Thoracic aorta (tissue), 2 donors: ENCODE results near the gene SHROOM2. TPM values are rescaled to one million over a fixed set of nuclear protein-coding genes. Genes with fewer than 3 reads are reported as not detected.

Experiments used
- ATAC-seq: fragments of 150-250 bp; one replicate; pipeline ENCODE4 v1.8.0; 2017; ENCODE audit warnings: low read depth; ENCODE audit not compliant: insufficient number of reproducible peaks, low FRiP score
- DNase-seq: peaks from one replicate; pipeline ENCODE4 v3.0.0-alpha.2; 2020; ENCODE audit warnings: low spot score
- H3K27ac ChIP-seq, 2 donors: fragments of 200-600 bp; sonication (generic); 1 replicate in 1 of 2; 2 replicates in 1 of 2; pipeline ENCODE4 v1.5.1; 2016; ENCODE audit warnings: mild to moderate bottlenecking in 2 of 2, moderate library complexity in 2 of 2
- H3K27me3 ChIP-seq: fragments of 200-600 bp; sonication (generic); replicated peaks from 2 replicates; pipeline ENCODE4 v1.6.0; 2016; ENCODE audit warnings: mild to moderate bottlenecking; ENCODE audit not compliant: insufficient read depth
- H3K36me3 ChIP-seq: fragments of 200-600 bp; sonication (generic); one replicate; pipeline ENCODE4 v1.5.1; 2016
- H3K4me1 ChIP-seq, 2 donors: fragments of 200-600 bp; sonication (generic); 1 replicate in 1 of 2; 2 replicates in 1 of 2; pipeline versions ENCODE4 v1.5.1 to v1.6.0; 2016; ENCODE audit warnings: low read depth in 2 of 2, mild to moderate bottlenecking in 1 of 2; ENCODE audit not compliant: control insufficient read depth in 1 of 2
- H3K4me3 ChIP-seq: fragments of 200-600 bp; sonication (generic); 2 replicates; pipeline ENCODE4 v1.5.1; 2016; ENCODE audit warnings: mild to moderate bottlenecking
- H3K9me3 ChIP-seq: fragments of 200-600 bp; sonication (generic); 2 replicates; pipeline ENCODE4 v1.5.1; 2016
- total RNA-seq, 2 donors: library from RNA; depleted of rRNA; stranded (reverse); fragments of >200 nt; gene quantifications; one replicate each; pipeline versions ENCODE4 v1.1.0 to v1.2.3, GENCODE V29; 2016
- TF ChIP-seq, protein P1 (sequence below): fragments of 200-600 bp; sonication (generic); IDR thresholded peaks from one replicate; pipeline ENCODE4 v1.5.1; 2019; ENCODE audit warnings: antibody characterized with exemption

SHROOM2 gene
- total RNA-seq, 2 donors from 2014 or later = 2.0 TPM

DNA sequence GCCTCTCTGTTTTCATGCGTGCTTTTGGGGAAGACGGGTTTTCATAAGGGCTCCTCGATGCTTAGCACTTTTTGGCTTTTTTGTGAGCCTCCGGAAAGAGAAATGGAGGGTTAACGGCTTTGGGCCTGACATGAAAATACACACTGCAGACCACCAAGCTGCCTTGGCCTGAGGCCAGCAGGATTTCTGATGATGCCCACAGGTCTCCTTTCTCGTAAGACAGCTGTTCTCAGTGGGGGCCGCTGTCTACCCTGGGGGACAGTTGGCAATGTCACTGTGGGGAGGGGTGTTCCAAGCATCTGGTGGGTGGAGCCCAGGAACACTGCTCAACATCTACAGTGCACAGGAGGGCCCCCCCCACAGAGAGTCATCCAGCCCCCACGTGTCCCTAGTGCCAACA is 151.5 kb downstream of the SHROOM2 start:
- DNase-seq (no peak), ATAC-seq (no peak)
- Histone ChIP-seq H3K4me1 (no peaks in the 10 kb centered on the region), H3K36me3 (no peaks in the 10 kb centered on the region), H3K27ac (no peak overlapping the region), H3K9me3 (no peaks in the 10 kb centered on the region), H3K4me3 (no peak overlapping the region), H3K27me3 (no peaks in the 10 kb centered on the region)
- TF ChIP-seq, protein P1, sequence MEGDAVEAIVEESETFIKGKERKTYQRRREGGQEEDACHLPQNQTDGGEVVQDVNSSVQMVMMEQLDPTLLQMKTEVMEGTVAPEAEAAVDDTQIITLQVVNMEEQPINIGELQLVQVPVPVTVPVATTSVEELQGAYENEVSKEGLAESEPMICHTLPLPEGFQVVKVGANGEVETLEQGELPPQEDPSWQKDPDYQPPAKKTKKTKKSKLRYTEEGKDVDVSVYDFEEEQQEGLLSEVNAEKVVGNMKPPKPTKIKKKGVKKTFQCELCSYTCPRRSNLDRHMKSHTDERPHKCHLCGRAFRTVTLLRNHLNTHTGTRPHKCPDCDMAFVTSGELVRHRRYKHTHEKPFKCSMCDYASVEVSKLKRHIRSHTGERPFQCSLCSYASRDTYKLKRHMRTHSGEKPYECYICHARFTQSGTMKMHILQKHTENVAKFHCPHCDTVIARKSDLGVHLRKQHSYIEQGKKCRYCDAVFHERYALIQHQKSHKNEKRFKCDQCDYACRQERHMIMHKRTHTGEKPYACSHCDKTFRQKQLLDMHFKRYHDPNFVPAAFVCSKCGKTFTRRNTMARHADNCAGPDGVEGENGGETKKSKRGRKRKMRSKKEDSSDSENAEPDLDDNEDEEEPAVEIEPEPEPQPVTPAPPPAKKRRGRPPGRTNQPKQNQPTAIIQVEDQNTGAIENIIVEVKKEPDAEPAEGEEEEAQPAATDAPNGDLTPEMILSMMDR = no peak

DNA sequence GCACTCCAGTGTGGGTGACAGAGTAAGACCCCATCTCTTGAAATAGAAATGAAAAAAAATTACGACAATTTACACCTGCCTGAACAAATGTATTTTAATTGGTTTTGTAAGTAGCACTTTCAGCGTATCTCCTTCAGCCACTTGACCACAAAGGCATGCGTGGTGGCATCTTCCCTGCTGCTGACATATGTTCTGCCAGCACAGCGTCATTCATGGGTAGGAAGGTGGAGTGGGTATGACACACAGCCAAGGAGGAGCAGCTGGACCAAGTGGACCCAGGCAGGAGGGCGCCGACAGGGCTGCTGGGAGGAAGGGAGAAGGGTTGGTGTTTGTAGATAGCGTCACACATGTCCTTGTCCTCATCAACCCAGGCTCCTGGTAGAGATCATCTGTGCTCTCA is 152.3 kb downstream of the SHROOM2 start:
- H3K36me3 ChIP-seq = no peaks in the 10 kb centered on the region
- no peaks in the 10 kb centered on the region for H3K4me1 ChIP-seq
- no peaks in the 10 kb centered on the region for H3K9me3 ChIP-seq
- ATAC-seq (no peak), DNase-seq (no peak)
- no peaks in the 10 kb centered on the region for H3K27me3 ChIP-seq
- H3K27ac ChIP-seq = no peak overlapping the region
- TF ChIP-seq, protein P1 = no peak
- no peak overlapping the region for H3K4me3 ChIP-seq

DNA sequence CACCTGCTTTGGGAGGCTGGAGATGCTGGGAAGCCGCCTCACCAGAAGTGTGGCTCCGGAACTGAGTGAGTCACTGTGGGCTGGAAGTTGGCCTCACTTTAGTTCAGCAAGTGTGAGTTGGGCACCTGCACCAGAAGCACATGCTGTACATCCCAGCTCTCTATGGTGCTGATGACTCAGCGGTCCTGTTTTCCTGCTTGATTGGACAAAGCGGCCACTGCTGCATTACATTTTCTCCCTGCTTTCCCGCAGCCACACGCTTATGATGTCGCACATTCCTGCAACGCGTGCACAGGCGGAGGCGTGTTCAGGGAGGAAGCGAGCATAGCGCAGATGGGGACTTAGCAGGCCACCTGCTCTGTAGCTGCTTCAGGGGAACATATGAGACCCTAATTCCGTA is 154.2 kb downstream of the SHROOM2 start:
- TF ChIP-seq, protein P1 = no peak
- no peaks in the 10 kb centered on the region for H3K36me3 ChIP-seq
- H3K4me1 ChIP-seq = no peaks in the 10 kb centered on the region
- H3K27ac ChIP-seq = no peak overlapping the region
- no peaks in the 10 kb centered on the region for H3K9me3 ChIP-seq
- no peak for ATAC-seq
- H3K4me3 ChIP-seq = no peak overlapping the region
- H3K27me3 ChIP-seq = no peaks in the 10 kb centered on the region
- no peak for DNase-seq

DNA sequence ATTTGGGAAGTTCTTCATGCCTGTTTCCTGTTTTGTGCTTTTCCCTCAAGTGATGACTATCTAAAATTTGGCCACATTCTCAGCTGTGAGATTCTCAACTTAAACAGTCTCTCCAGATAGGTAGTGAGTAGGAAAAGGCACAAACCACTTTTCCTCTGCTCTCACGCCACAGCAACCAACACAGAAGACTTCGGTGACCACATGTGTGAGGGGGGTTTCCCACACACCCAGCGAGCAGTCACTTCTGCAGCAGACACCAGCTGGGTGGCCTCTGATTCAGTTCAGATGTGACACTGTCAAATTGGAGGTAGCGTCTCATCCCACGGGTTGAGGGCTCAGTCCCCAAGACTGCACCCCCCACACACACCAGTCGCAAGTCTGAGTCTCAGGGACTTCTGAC is 155.9 kb downstream of the SHROOM2 start:
- TF ChIP-seq, protein P1 = no peak
- H3K4me3 ChIP-seq = no peak overlapping the region
- ATAC-seq = no peak
- H3K4me1 ChIP-seq = no peaks in the 10 kb centered on the region
- H3K36me3 ChIP-seq = no peaks in the 10 kb centered on the region
- no peaks in the 10 kb centered on the region for H3K27me3 ChIP-seq
- DNase-seq = no peak
- H3K9me3 ChIP-seq = no peaks in the 10 kb centered on the region
- H3K27ac ChIP-seq = no peak overlapping the region

DNA sequence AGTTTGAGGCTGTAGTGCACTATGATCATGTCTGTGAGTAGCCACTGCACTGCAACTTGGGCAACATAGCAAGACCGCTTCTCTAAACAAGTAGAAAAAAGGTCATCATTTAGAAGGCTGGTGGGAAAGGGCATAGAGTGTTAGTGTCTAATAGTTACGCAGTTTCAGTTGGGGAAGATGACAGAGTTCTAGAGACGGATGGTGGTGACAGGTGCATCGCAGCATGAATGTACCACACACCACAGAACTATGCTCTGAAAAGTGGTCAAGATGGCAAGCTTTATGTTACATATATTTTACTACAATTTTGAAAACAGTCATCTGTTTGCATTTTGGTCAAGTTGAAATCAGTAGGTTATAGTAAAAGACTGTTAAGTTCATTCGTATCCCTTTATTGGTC is 157.2 kb downstream of the SHROOM2 start:
- no peak overlapping the region for H3K27ac ChIP-seq
- H3K36me3 ChIP-seq = no peaks in the 10 kb centered on the region
- H3K27me3 ChIP-seq = no peaks in the 10 kb centered on the region
- no peak overlapping the region for H3K4me3 ChIP-seq
- ATAC-seq (no peak), DNase-seq (no peak)
- no peaks in the 10 kb centered on the region for H3K9me3 ChIP-seq
- TF ChIP-seq, protein P1 = no peak
- no peaks in the 10 kb centered on the region for H3K4me1 ChIP-seq
